ACC112 (cell line): ENCODE measurements around the gene CHDH.

Experiments used
- H2AFZ ChIP-seq: fragments of 200-600 bp; sonication (generic); one replicate; pipeline ENCODE4 v1.6.0; 2017; ENCODE audit warnings: antibody characterized with exemption, low read length; ENCODE audit not compliant: unreplicated experiment
- H3K27ac ChIP-seq: fragments of 200-600 bp; sonication (generic); 2 replicates; pipeline ENCODE4 v1.5.1; 2014; ENCODE audit warnings: low read depth, mild to moderate bottlenecking, antibody characterized with exemption, low read length, moderate library complexity
- H3K27me3 ChIP-seq: fragments of 200-600 bp; sonication (generic); 2 replicates; pipeline ENCODE4 v1.6.1; 2014; ENCODE audit warnings: mild to moderate bottlenecking, antibody characterized with exemption, low read length, moderate library complexity, mixed read lengths; ENCODE audit not compliant: insufficient read depth
- H3K36me3 ChIP-seq: fragments of 200-600 bp; sonication (generic); 2 replicates; pipeline ENCODE4 v1.6.1; 2016; ENCODE audit warnings: mild to moderate bottlenecking, antibody characterized with exemption, low read length, moderate library complexity, mixed read lengths; ENCODE audit not compliant: insufficient read depth
- H3K4me1 ChIP-seq: fragments of 200-600 bp; sonication (generic); one replicate; pipeline ENCODE4 v1.6.1; 2016; ENCODE audit warnings: low read length, mixed read lengths; ENCODE audit not compliant: insufficient read depth, unreplicated experiment, control insufficient read depth
- H3K4me3 ChIP-seq: fragments of 200-600 bp; sonication (generic); 2 replicates; pipeline ENCODE4 v1.5.1; 2014; ENCODE audit warnings: mild to moderate bottlenecking, low read depth, low read length
- H3K79me2 ChIP-seq: fragments of 200-600 bp; sonication (generic); one replicate; pipeline ENCODE4 v1.6.0; 2016; ENCODE audit warnings: low read length; ENCODE audit not compliant: control insufficient read depth, unreplicated experiment, insufficient read depth

The CHDH gene

DNA sequence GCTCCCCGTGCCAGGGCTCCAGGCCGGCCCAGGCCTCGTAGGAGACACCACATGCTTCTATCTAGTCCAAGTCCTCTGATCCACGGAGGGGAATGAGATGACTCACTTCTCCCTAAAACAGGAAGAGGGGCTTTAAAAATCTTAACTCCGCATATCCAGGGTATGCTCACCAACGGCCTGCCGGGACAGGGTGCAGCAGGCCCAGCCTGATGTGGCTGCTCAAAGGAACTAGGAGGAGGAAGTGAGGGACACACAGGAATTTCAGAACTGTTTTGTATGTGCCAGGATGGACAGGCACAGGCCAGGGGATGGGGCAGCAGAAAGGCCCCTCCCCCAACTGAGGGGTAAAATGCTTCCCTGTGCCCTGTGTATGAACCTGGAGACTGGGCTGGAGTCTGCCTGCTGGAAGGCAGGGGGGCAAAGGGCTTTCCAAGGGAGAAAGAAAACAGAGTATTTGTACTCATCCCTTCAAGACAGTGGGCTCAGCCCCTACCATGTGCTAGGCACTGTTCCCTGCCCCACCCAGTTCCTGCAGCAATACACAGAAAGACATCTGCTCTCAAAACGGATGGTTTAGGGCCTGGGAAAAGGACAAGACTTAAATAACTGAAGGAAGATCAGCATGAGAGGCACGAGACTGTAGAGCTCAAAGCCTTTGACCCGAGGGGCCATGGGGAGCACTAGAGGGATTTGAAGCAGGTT is 22.1 kb downstream of the CHDH start:
- H3K79me2 ChIP-seq = no peaks in the 10 kb centered on the region

DNA sequence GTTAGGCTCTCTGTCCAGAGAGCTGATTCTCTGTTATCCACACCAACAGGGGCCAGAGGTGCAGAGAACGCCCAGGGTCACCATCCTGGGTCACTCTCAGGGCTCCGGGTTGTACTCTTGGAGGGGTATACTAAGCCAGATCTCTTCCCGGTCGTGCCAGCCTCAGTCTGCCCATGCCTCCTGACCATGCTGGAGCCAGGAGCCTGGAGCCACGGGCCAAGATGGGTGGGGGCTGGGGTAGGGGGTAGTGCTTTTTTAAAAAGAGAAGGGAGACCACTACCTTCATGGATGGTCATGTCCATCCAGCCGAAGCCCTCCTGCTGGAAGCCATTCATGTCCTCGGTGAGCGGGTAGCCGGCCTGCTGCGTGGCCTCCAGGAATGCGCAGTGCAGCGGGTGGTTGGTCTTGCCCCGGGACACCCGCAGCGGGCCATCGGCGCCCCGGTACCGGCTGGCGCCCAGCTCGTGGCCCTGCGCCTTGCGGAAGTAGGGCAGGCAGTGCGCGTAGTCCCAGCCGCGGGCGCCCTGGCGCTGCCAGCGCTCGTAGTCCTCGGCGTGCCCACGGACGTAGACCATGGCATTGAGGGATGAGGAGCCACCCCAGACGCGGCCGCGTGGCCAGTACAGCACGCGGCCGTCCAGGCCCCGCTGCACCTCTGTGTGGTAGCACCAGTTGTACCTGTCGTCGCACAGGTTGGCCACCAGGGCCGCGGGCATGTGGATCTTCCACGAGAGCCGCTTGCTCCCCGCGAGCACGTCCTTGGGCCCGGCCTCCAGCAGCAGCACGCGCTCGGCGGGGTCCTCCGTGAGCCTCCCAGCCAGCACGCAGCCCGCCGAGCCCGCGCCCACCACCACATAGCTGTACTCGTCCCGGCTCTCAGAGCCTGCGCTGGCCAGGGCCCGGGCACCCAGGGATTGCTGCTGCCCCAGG is 22.9 kb downstream of the CHDH start:
- H3K36me3 ChIP-seq = no peaks in the 10 kb centered on the region
- no peaks in the 10 kb centered on the region for H3K4me1 ChIP-seq
- H3K79me2 ChIP-seq = no peaks in the 10 kb centered on the region
- H3K27ac ChIP-seq = no peak overlapping the region
- no peaks in the 10 kb centered on the region for H3K27me3 ChIP-seq
- H3K4me3 ChIP-seq = no peak overlapping the region
- no peak overlapping the region for H2AFZ ChIP-seq

More for the DNA sequence above, 22.1 kb downstream of the CHDH start:
- H3K36me3 ChIP-seq = no peaks in the 10 kb centered on the region
- H3K4me3 ChIP-seq = no peak overlapping the region
- H3K27ac ChIP-seq = no peak overlapping the region
- H3K27me3 ChIP-seq = no peaks in the 10 kb centered on the region
- H3K4me1 ChIP-seq = no peaks in the 10 kb centered on the region
- no peak overlapping the region for H2AFZ ChIP-seq

GRCh38 chr3:53822331-53822741 is 23.9 kb downstream of the CHDH start:
- H3K79me2 ChIP-seq = no peaks in the 10 kb centered on the region
- H3K36me3 ChIP-seq = no peaks in the 10 kb centered on the region
- H2AFZ ChIP-seq = no peak overlapping the region
- no peaks in the 10 kb centered on the region for H3K27me3 ChIP-seq
- H3K27ac ChIP-seq = no peak overlapping the region
- H3K4me3 ChIP-seq = no peak overlapping the region
- no peaks in the 10 kb centered on the region for H3K4me1 ChIP-seq

DNA sequence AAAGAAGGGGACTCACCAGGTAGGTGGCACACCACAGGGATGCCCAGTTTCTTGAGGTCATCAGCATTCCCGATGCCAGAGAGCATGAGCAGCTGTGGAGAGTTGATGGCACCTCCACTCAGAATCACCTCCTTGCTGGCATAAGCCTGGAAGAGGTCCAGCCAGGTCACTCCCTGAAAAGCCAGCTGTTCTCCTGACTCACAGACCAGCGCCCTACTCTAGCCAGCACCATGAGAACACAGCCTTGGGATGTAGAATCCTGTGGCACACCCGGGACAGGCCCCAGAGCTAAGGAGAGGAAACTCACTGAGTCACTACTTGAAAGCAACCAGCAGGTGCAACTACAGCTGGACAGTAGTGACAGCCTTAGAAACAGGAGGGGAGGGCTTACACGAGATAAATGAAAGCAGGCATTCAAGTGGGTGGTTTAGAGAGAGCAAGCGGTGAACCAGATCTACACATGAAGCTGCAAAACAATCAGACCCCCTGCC is 24.5 kb downstream of the CHDH start:
- Histone ChIP-seq H3K4me1 (no peaks in the 10 kb centered on the region), H3K27ac (no peak overlapping the region), H3K27me3 (no peaks in the 10 kb centered on the region), H3K36me3 (no peaks in the 10 kb centered on the region), H2AFZ (no peak overlapping the region), H3K4me3 (no peak overlapping the region), H3K79me2 (no peaks in the 10 kb centered on the region)

- Histone ChIP-seq H3K27ac (no peak overlapping the region), H3K36me3 (no peaks in the 10 kb centered on the region), H3K27me3 (no peaks in the 10 kb centered on the region), H2AFZ (no peak overlapping the region), H3K4me3 (no peak overlapping the region), H3K4me1 (no peaks in the 10 kb centered on the region), H3K79me2 (no peaks in the 10 kb centered on the region)
These were observed 25.3 kb downstream of the CHDH start for GRCh38 chr3:53820756-53821580.

DNA sequence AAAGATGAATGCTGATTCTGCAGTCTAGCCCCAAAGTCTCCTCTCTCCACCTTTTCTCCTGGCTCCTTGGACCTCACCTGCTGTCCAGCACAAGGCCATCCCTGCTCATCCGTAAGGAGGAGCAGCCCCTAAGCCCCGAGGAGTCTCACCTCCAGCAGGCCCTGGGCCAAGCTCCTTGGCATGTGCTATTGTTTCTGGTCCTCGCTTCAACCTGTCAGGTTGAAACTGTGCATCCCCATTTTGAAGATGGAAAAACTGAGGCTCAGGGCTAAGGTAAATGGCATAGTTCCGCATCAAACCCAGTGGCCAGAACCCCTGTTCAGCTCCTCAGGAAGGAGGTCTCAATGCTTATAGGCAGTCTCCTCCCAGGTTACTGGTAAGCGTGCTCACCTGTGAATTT is 26.1 kb downstream of the CHDH start:
- H3K4me3 ChIP-seq = no peak overlapping the region
- no peaks in the 10 kb centered on the region for H3K79me2 ChIP-seq
- no peak overlapping the region for H3K27ac ChIP-seq
- H3K4me1 ChIP-seq = no peaks in the 10 kb centered on the region
- H2AFZ ChIP-seq = no peak overlapping the region
- H3K27me3 ChIP-seq = no peaks in the 10 kb centered on the region
- no peaks in the 10 kb centered on the region for H3K36me3 ChIP-seq

GRCh38 chr3:53819163-53819868 is 26.9 kb downstream of the CHDH start:
- Histone ChIP-seq H2AFZ (no peak overlapping the region), H3K79me2 (no peaks in the 10 kb centered on the region), H3K36me3 (no peaks in the 10 kb centered on the region), H3K4me1 (no peaks in the 10 kb centered on the region), H3K4me3 (no peak overlapping the region), H3K27me3 (no peaks in the 10 kb centered on the region), H3K27ac (no peak overlapping the region)

- Histone ChIP-seq H3K36me3 (no peaks in the 10 kb centered on the region), H3K4me3 (no peak overlapping the region), H3K4me1 (no peaks in the 10 kb centered on the region), H2AFZ (no peak overlapping the region), H3K79me2 (no peaks in the 10 kb centered on the region), H3K27me3 (no peaks in the 10 kb centered on the region), H3K27ac (no peak overlapping the region)
These were observed 27.7 kb downstream of the CHDH start for GRCh38 chr3:53818221-53819162.

DNA sequence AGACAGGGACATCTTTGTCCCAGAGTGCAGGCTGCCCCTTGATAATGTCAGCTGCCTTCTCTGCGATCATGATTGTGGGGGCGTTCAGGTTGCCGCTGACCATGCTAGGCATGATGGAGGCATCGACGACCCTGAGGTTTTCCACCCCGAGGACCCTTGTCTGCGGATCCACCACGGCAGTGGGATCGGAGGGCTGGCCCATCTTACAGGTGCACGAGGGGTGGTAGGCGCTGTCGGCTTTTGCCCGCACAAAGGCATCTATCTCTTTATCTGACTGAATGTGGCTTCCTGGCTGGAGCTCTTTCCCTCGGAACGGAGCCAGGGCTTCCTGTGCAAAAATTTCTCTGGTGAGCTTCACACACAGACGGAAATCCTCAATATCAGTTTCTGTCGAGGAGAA is 28.4 kb downstream of the CHDH start:
- Histone ChIP-seq H3K4me1 (no peaks in the 10 kb centered on the region), H2AFZ (no peak overlapping the region), H3K27me3 (no peaks in the 10 kb centered on the region), H3K79me2 (no peaks in the 10 kb centered on the region), H3K4me3 (no peak overlapping the region), H3K27ac (no peak overlapping the region), H3K36me3 (no peaks in the 10 kb centered on the region)
